ENCODE measurements around the gene RERG.

- TF ChIP-seq CTCF (conservative IDR thresholded peaks at IDR 0.05 in 1 of 2, IDR thresholded peaks at IDR 0.05 in 1 of 2; ENCODE audit: extremely low read depth in 1 of 2, insufficient read depth in 1 of 2, low read depth in 1 of 2, low read length in 2 of 2) = peak; percentile 76 to 79
- no peak for TF ChIP-seq EZH2 (IDR thresholded peaks at IDR 0.05; ENCODE audit: borderline replicate concordance, low read length)
Measured at GRCh38 chr12:15227004-15227679, 5.9 kb upstream of the RERG start.

All from mammary epithelial cell (primary cell).